Transverse colon (tissue), 4 donors: ENCODE measurements around the gene CFAP68.

ENCODE experiments used
- POLR2A ChIP-seq: fragments of 450-650 bp; IDR thresholded peaks from one replicate; pipeline ENCODE4 v1.6.1; 2016; ENCODE audit warnings: antibody characterized with exemption, mild to moderate bottlenecking, moderate library complexity
- POLR2AphosphoS5 ChIP-seq, 3 donors: sonication (generic); formaldehyde crosslinking; IDR thresholded peaks; one replicate each; pipeline ENCODE4 v1.6.1; 2016; ENCODE audit warnings: antibody characterized with exemption in 3 of 3
- TF ChIP-seq, protein P1 (sequence below), 5 experiments: fragments of 200-600 bp in 3 of 5; fragments of 450-650 bp in 2 of 5; sonication (generic) in 3 of 5; IDR thresholded peaks; 1 replicate in 2 of 5; 2 replicates in 3 of 5; pipeline ENCODE4 v1.5.1; 2016 to 2017; ENCODE audit warnings: antibody characterized with exemption in 5 of 5, inconsistent platforms in 3 of 5, mild to moderate bottlenecking in 2 of 5, moderate library complexity in 1 of 5

DNA sequence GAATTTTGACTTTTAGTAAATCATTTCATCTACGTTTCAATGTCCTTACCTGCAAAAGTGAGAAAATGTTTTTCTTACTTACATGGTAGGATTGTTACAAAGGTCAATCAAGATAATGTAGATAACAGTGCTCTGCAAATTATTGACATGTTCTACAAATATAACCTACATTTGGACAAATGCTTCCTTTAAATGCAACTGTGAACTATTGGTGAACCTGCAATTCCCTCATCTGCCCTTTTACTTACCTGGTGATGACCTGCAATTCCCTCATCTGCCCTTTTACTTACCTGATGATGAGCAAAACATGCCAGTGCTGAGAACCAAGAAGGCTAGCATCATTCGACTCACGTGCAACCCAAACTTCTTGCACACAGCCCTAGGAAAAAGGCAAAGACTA, 19.1 kb upstream of the CFAP68 start:
- TF ChIP-seq, protein P1, sequence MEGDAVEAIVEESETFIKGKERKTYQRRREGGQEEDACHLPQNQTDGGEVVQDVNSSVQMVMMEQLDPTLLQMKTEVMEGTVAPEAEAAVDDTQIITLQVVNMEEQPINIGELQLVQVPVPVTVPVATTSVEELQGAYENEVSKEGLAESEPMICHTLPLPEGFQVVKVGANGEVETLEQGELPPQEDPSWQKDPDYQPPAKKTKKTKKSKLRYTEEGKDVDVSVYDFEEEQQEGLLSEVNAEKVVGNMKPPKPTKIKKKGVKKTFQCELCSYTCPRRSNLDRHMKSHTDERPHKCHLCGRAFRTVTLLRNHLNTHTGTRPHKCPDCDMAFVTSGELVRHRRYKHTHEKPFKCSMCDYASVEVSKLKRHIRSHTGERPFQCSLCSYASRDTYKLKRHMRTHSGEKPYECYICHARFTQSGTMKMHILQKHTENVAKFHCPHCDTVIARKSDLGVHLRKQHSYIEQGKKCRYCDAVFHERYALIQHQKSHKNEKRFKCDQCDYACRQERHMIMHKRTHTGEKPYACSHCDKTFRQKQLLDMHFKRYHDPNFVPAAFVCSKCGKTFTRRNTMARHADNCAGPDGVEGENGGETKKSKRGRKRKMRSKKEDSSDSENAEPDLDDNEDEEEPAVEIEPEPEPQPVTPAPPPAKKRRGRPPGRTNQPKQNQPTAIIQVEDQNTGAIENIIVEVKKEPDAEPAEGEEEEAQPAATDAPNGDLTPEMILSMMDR (IDR thresholded peaks at IDR 0.05) = no peak
- TF ChIP-seq POLR2A (no peak), POLR2AphosphoS5 (IDR thresholded peaks at IDR 0.05) (no peak)
